Smooth muscle cell (in vitro differentiated cells): Measurements from ENCODE around the gene ERRFI1. TPM values are rescaled to one million over a fixed set of nuclear protein-coding genes. Genes with fewer than 3 reads are reported as not detected.

Experiments
- DNase-seq: peaks from one replicate; lab custom pipeline; 2025; ENCODE audit not compliant: unreplicated experiment; lab: John Stamatoyannopoulos, UW
- H2AFZ ChIP-seq: fragments of 200-600 bp; sonication (generic); 2 replicates; pipeline ENCODE4 v1.6.0; 2016; ENCODE audit warnings: antibody characterized with exemption, low read depth, mild to moderate bottlenecking
- H3F3A ChIP-seq: fragments of 200-600 bp; sonication (generic); 2 replicates; pipeline ENCODE4 v1.6.0; 2017; ENCODE audit warnings: antibody characterized with exemption, low read depth
- H3K27ac ChIP-seq: fragments of 200-600 bp; sonication (generic); 2 replicates; pipeline ENCODE4 v1.5.1; 2016; ENCODE audit warnings: low read depth, mild to moderate bottlenecking
- H3K27me3 ChIP-seq: fragments of 200-600 bp; sonication (generic); 2 replicates; pipeline ENCODE4 v1.6.1; 2016; ENCODE audit warnings: low read depth, mild to moderate bottlenecking
- H3K36me3 ChIP-seq: fragments of 200-600 bp; sonication (generic); 2 replicates; pipeline ENCODE4 v1.5.1; 2016; ENCODE audit warnings: low read depth
- H3K4me1 ChIP-seq: fragments of 200-600 bp; sonication (generic); 2 replicates; pipeline ENCODE4 v1.5.1; 2016; ENCODE audit warnings: low read depth
- H3K4me2 ChIP-seq: fragments of 200-600 bp; sonication (generic); 2 replicates; pipeline ENCODE4 v1.6.0; 2016; ENCODE audit warnings: mild to moderate bottlenecking
- H3K4me3 ChIP-seq: fragments of 200-600 bp; sonication (generic); 2 replicates; pipeline ENCODE4 v1.5.1; 2016; ENCODE audit warnings: mild to moderate bottlenecking
- H3K79me2 ChIP-seq: fragments of 200-600 bp; sonication (generic); 2 replicates; pipeline ENCODE4 v1.6.0; 2016; ENCODE audit warnings: low read depth, mild to moderate bottlenecking
- H3K9ac ChIP-seq: fragments of 200-600 bp; sonication (generic); 2 replicates; pipeline ENCODE4 v1.6.0; 2016; ENCODE audit warnings: low read depth
- H3K9me3 ChIP-seq: fragments of 200-600 bp; sonication (generic); replicated peaks from 2 replicates; pipeline ENCODE4 v1.5.1; 2016; ENCODE audit warnings: low read depth
- H4K20me1 ChIP-seq: fragments of 200-600 bp; sonication (generic); 2 replicates; pipeline ENCODE4 v1.6.0; 2016; ENCODE audit warnings: low read depth
- WGBS: methylation state at CpG from one replicate; pipeline ENCODE4 v1.1.7; 2016; ENCODE audit warnings: low lambda C conversion rate; 5-methylcytosine and 5-hydroxymethylcytosine counted together
- polyA plus RNA-seq: library from polyadenylated mRNA; unstranded; fragments of >200 nt; fragmentation: Nextera tagmentation; extraction: Ambion mirVana; gene quantifications from 2 replicates; pipeline ENCODE4 v1.2.1, GENCODE V29; 2016
- total RNA-seq: library from RNA; depleted of rRNA; stranded (reverse); fragments of >200 nt; gene quantifications from 2 replicates; pipeline ENCODE4 v1.2.3, GENCODE V29; 2014
- TF ChIP-seq, protein P1 (sequence below): fragments of 200-600 bp; sonication (generic); IDR thresholded peaks from 2 replicates; pipeline ENCODE4 v1.5.1; 2017; ENCODE audit warnings: borderline replicate concordance, mild to moderate bottlenecking, antibody characterized with exemption; ENCODE audit not compliant: insufficient read depth, poor library complexity, severe bottlenecking

Gene ERRFI1
- total and polyA plus RNA-seq, 2 experiments from 2014 or later, result 81.6 to 184 TPM

DNA sequence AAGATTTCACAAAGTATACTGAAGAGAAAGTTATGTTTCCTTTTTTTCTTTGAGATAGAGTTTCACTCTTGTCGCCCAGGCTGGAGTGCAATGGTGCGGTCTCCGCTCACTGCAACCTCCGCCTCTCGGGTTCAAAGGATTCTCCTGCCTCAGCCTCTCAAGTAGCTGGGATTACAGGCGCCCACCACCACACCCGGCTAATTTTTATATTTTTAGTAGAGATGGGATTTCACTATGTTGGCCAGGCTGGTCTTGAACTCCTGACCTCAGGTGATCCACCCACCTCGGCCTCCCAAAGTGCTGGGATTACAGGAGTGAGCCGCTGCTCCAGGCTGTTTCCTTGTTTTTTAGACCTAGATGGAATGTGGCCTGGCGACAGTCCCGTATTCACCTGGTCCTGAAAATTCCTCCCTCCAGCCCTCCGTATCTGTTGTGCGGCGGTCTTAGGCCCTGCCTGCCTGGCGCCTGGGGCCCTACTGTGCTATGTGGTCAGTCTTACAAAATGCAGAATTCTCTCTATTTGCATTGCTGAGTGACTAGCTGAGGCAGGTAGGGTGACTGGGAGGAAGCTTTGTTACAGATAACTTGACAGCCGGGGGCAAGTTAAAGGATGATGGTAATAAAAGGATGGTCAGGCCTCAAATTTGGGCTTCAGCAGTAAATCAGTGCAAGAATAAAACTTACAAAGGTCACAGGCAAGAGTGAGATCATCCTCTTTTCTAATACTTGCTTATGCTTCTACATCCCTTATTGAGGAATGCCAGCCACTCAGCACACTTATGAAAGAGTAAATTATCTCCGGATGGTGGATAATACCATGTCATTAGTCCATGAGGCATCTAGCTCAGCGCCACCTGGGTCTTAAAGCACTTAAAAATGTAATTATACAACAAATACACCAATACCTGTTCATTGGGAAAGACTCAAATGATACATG is 34.3 kb downstream of the ERRFI1 start:
- Histone ChIP-seq H3K9me3 (no peaks in the 10 kb centered on the region), H3F3A (no peaks in the 10 kb centered on the region), H3K36me3 (no peaks in the 10 kb centered on the region), H3K79me2 (no peaks in the 10 kb centered on the region), H3K4me3 (no peak overlapping the region), H3K4me2 (no peak overlapping the region), H3K27me3 (no peaks in the 10 kb centered on the region), H3K4me1 (no peaks in the 10 kb centered on the region), H3K9ac (no peak overlapping the region), H2AFZ (no peak overlapping the region), H4K20me1 (no peaks in the 10 kb centered on the region), H3K27ac (no peak overlapping the region)
- WGBS, result 65% methylated on average over 18 of the region's 18 CpGs
- DNase-seq, result no peak
- TF ChIP-seq, protein P1, sequence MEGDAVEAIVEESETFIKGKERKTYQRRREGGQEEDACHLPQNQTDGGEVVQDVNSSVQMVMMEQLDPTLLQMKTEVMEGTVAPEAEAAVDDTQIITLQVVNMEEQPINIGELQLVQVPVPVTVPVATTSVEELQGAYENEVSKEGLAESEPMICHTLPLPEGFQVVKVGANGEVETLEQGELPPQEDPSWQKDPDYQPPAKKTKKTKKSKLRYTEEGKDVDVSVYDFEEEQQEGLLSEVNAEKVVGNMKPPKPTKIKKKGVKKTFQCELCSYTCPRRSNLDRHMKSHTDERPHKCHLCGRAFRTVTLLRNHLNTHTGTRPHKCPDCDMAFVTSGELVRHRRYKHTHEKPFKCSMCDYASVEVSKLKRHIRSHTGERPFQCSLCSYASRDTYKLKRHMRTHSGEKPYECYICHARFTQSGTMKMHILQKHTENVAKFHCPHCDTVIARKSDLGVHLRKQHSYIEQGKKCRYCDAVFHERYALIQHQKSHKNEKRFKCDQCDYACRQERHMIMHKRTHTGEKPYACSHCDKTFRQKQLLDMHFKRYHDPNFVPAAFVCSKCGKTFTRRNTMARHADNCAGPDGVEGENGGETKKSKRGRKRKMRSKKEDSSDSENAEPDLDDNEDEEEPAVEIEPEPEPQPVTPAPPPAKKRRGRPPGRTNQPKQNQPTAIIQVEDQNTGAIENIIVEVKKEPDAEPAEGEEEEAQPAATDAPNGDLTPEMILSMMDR, result no peak

DNA sequence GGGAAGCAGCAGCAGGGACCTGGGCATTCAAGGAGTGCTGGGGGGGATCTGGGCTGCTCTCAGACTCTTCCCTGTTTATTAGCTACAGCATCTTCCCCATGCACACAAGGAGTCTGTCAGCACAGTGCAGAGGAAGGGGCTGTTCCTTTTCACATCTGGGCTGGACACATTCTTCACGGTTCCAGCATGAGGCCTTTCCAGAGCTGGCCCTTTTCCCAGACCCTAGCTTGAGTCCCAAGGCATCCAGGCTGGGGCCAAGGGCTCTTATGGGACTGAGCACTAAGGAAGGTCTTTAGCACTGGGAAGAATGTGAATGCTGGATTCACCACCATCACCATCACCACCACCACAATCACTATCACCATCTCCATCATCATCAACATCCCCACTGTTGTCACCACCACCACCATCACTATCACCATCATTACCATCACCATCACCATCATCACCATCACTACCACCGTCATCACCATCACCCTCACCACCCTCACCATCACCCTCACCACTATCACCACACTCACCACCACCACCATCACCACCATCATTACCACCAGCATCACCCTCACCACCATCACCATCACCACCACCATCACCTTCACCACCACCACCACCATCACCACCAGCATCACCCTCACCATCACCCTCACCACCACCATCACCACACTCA is 36.2 kb downstream of the ERRFI1 start:
- Histone ChIP-seq H3K4me3 (no peak overlapping the region), H3K4me2 (no peak overlapping the region), H3K9me3 (no peaks in the 10 kb centered on the region), H2AFZ (no peak overlapping the region), H3K27ac (no peak overlapping the region), H3K79me2 (no peaks in the 10 kb centered on the region), H3F3A (no peaks in the 10 kb centered on the region), H3K4me1 (no peaks in the 10 kb centered on the region), H3K9ac (no peak overlapping the region), H3K36me3 (peaks cover 4% of the 10 kb centered on the region), H3K27me3 (no peaks in the 10 kb centered on the region), H4K20me1 (no peaks in the 10 kb centered on the region)
- WGBS, result 69% methylated on average over 2 of the region's 2 CpGs
- no peak for DNase-seq
- TF ChIP-seq, protein P1, result no peak

DNA sequence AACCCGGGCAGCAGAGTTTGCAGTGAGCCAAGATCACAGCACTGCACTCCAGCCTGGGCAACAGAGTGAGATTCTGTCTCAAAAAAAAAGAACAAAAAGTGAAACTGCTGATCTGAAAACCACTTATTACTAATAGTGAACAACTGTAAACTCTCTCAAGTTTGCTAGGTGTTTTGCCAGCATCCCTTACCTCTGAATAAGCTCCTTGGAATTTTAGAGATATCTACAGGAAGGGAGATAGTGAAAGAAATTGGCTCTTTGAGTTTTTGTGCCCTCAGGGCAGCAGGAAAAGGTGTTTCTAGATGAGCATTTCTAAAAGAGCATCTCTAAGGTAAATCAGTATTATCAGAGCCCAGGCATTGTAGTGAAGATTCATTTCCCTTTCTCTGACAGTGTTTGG is 37.5 kb downstream of the ERRFI1 start:
- no peak for DNase-seq
- Histone ChIP-seq H3K4me3 (no peak overlapping the region), H4K20me1 (peaks cover 6% of the 10 kb centered on the region), H3F3A (no peaks in the 10 kb centered on the region), H3K4me1 (no peaks in the 10 kb centered on the region), H2AFZ (no peak overlapping the region), H3K9me3 (no peaks in the 10 kb centered on the region), H3K9ac (no peak overlapping the region), H3K79me2 (no peaks in the 10 kb centered on the region), H3K27ac (no peak overlapping the region), H3K27me3 (no peaks in the 10 kb centered on the region), H3K36me3 (peaks cover 9% of the 10 kb centered on the region), H3K4me2 (no peak overlapping the region)
- TF ChIP-seq, protein P1, result no peak
- whole genome bisulfite sequencing, result 82% methylated on average over 1 of the region's 1 CpG
